ENCODE data around the gene FBLN2.
A peak's percentile ranks its signal among the peaks of the same experiment; 100 is the strongest.

Gene FBLN2

GRCh38 chr3:13620776-13621365 is 71.9 kb downstream of the FBLN2 start:
- no peak for DNase-seq
- no peak overlapping the region for H3K27ac Mint-ChIP-seq
- H3K36me3 Mint-ChIP-seq (ENCODE audit: low read depth), result no peaks in the 10 kb centered on the region
- H3K4me1 Mint-ChIP-seq, result peaks cover 12% of the 10 kb centered on the region
- H3K27me3 Mint-ChIP-seq (ENCODE audit: low read depth, poor library complexity), result no peaks in the 10 kb centered on the region
- H3K9me3 Mint-ChIP-seq, result no peaks in the 10 kb centered on the region
- no peak overlapping the region for H3K4me3 Mint-ChIP-seq
- no peak for TF ChIP-seq CTCF (IDR thresholded peaks at IDR 0.05)

- no peak overlapping the region for H3K4me3 Mint-ChIP-seq
- no peak for DNase-seq
- no peaks in the 10 kb centered on the region for H3K27me3 Mint-ChIP-seq (ENCODE audit: low read depth, poor library complexity)
- H3K36me3 Mint-ChIP-seq (ENCODE audit: low read depth), result no peaks in the 10 kb centered on the region
- no peak for TF ChIP-seq CTCF (IDR thresholded peaks at IDR 0.05)
- H3K4me1 Mint-ChIP-seq, result peaks cover 12% of the 10 kb centered on the region
- H3K9me3 Mint-ChIP-seq, result no peaks in the 10 kb centered on the region
- no peak overlapping the region for H3K27ac Mint-ChIP-seq
Measured at GRCh38 chr3:13621381-13622221, 72.7 kb downstream of the FBLN2 start.

GRCh38 chr3:13622356-13622755 is 73.4 kb downstream of the FBLN2 start:
- no peak for DNase-seq
- H3K9me3 Mint-ChIP-seq, result no peaks in the 10 kb centered on the region
- TF ChIP-seq CTCF (IDR thresholded peaks at IDR 0.05), result no peak
- H3K4me3 Mint-ChIP-seq, result no peak overlapping the region
- no peak overlapping the region for H3K27ac Mint-ChIP-seq
- H3K36me3 Mint-ChIP-seq (ENCODE audit: low read depth), result no peaks in the 10 kb centered on the region
- H3K27me3 Mint-ChIP-seq (ENCODE audit: low read depth, poor library complexity), result no peaks in the 10 kb centered on the region
- peaks cover 12% of the 10 kb centered on the region for H3K4me1 Mint-ChIP-seq

- H3K27me3 Mint-ChIP-seq (ENCODE audit: low read depth, poor library complexity), result no peaks in the 10 kb centered on the region
- peaks cover 12% of the 10 kb centered on the region for H3K4me1 Mint-ChIP-seq
- TF ChIP-seq CTCF (IDR thresholded peaks at IDR 0.05), result no peak
- DNase-seq, result no peak
- no peaks in the 10 kb centered on the region for H3K9me3 Mint-ChIP-seq
- H3K36me3 Mint-ChIP-seq (ENCODE audit: low read depth), result no peaks in the 10 kb centered on the region
- no peak overlapping the region for H3K4me3 Mint-ChIP-seq
- peak overlapping the region; percentile 12 for H3K27ac Mint-ChIP-seq
Measured at GRCh38 chr3:13623101-13623654, 74.3 kb downstream of the FBLN2 start.

- TF ChIP-seq CTCF (IDR thresholded peaks at IDR 0.05), result no peak
- Mint-ChIP-seq H3K4me3 (no peak overlapping the region), H3K4me1 (peaks cover 12% of the 10 kb centered on the region), H3K27ac (no peak overlapping the region), H3K27me3 (ENCODE audit: low read depth, poor library complexity) (no peaks in the 10 kb centered on the region), H3K9me3 (no peaks in the 10 kb centered on the region), H3K36me3 (ENCODE audit: low read depth) (no peaks in the 10 kb centered on the region)
- no peak for DNase-seq
Measured at GRCh38 chr3:13624021-13624420, 75.1 kb downstream of the FBLN2 start.

Data from nephron progenitor cell (in vitro differentiated cells).